Neural cell (in vitro differentiated cells): Measurements from ENCODE around the gene CREB1. TPM values are rescaled to one million over a fixed set of nuclear protein-coding genes. Genes with fewer than 3 reads are reported as not detected.
"Not testable (repeated sequence)": the region's sequence is repeated elsewhere in the genome, so short reads cannot be mapped to it uniquely, and the experiment has no call there.

Experiments used
- H2AFZ ChIP-seq: fragments of 200-600, 300-800 bp; sonication (generic), shearing (Covaris generic); 2 replicates; pipeline ENCODE4 v1.6.0; 2014; ENCODE audit warnings: low read depth, mild to moderate bottlenecking, antibody characterized with exemption, low read length, moderate library complexity
- H3F3A ChIP-seq: fragments of 200-600 bp; shearing (Covaris generic); 2 replicates; pipeline ENCODE4 v1.6.1; 2016; ENCODE audit warnings: mild to moderate bottlenecking, moderate library complexity, mixed read lengths, antibody characterized with exemption, low read length; ENCODE audit not compliant: insufficient read depth, poor library complexity, severe bottlenecking
- H3K27ac ChIP-seq: fragments of 200-600, 300-800 bp; sonication (generic), shearing (Covaris generic); 2 replicates; pipeline ENCODE4 v1.5.1; 2014; ENCODE audit warnings: mild to moderate bottlenecking, low read length, moderate library complexity
- H3K27me3 ChIP-seq: fragments of 300-800, 200-600 bp; sonication (generic), shearing (Covaris generic); 2 replicates; pipeline ENCODE4 v1.6.0; 2014; ENCODE audit warnings: mild to moderate bottlenecking, low read depth, low read length, moderate library complexity; ENCODE audit not compliant: insufficient read depth
- H3K36me3 ChIP-seq: fragments of 300-800, 200-600 bp; sonication (generic), shearing (Covaris generic); 2 replicates; pipeline ENCODE4 v1.5.1; 2014; ENCODE audit warnings: mild to moderate bottlenecking, antibody characterized with exemption, low read length, moderate library complexity; ENCODE audit not compliant: insufficient read depth
- H3K4me2 ChIP-seq: fragments of 300-800, 200-600 bp; sonication (generic), shearing (Covaris generic); 2 replicates; pipeline ENCODE4 v1.6.0; 2014; ENCODE audit warnings: mild to moderate bottlenecking, low read length
- H3K4me3 ChIP-seq: fragments of 300-800, 200-600 bp; sonication (generic), shearing (Covaris generic); 2 replicates; pipeline ENCODE4 v1.5.1; 2014; ENCODE audit warnings: mild to moderate bottlenecking, low read length, moderate library complexity
- H3K79me2 ChIP-seq: fragments of 200-600 bp; shearing (Covaris generic); replicated peaks from 2 replicates; pipeline ENCODE4 v1.6.0; 2014; ENCODE audit warnings: mild to moderate bottlenecking, low read length, moderate library complexity; ENCODE audit not compliant: insufficient read depth
- H3K9ac ChIP-seq: fragments of 300-800, 200-600 bp; sonication (generic), shearing (Covaris generic); 2 replicates; pipeline ENCODE4 v1.6.1; 2016; ENCODE audit warnings: mild to moderate bottlenecking, low read length, mixed read lengths
- H3K9me2 ChIP-seq: fragments of 200-600 bp; shearing (Covaris generic); 2 replicates; pipeline ENCODE4 v1.6.1; 2016; ENCODE audit warnings: mild to moderate bottlenecking, low read length, mixed read lengths; ENCODE audit not compliant: insufficient read depth
- H3K9me3 ChIP-seq: fragments of 200-600, 300-800 bp; sonication (generic), shearing (Covaris generic); 2 replicates; pipeline ENCODE4 v1.6.1; 2016; ENCODE audit warnings: mild to moderate bottlenecking, mixed run types, low read length, moderate library complexity, mixed read lengths
- H4K20me1 ChIP-seq: fragments of 200-600 bp; shearing (Covaris generic); 2 replicates; pipeline ENCODE4 v1.6.1; 2016; ENCODE audit warnings: mild to moderate bottlenecking, mixed run types; ENCODE audit not compliant: insufficient read depth
- EP300 ChIP-seq: fragments of 450-650 bp; conservative IDR thresholded peaks from 2 replicates; pipeline ENCODE4 v1.6.1; 2014; ENCODE audit warnings: antibody characterized with exemption, mild to moderate bottlenecking, moderate library complexity; ENCODE audit not compliant: poor library complexity, severe bottlenecking
- EZH2 ChIP-seq: fragments of 200-600, 300-800 bp; shearing (Covaris generic), sonication (generic); IDR thresholded peaks from 2 replicates; pipeline ENCODE4 v1.6.1; 2014; ENCODE audit warnings: antibody characterized with exemption, low read length, borderline replicate concordance, mild to moderate bottlenecking; ENCODE audit not compliant: insufficient read depth, poor library complexity, severe bottlenecking
- MXI1 ChIP-seq: fragments of 450-650 bp; conservative IDR thresholded peaks from 2 replicates; pipeline ENCODE4 v1.6.1; 2014; ENCODE audit warnings: antibody characterized with exemption, mild to moderate bottlenecking; ENCODE audit not compliant: poor library complexity, severe bottlenecking
- POLR2AphosphoS5 ChIP-seq: IDR thresholded peaks from 2 replicates; pipeline ENCODE4 v1.6.1; 2012
- RAD21 ChIP-seq: fragments of 450-650 bp; conservative IDR thresholded peaks from 2 replicates; pipeline ENCODE4 v1.6.1; 2014; ENCODE audit warnings: antibody characterized with exemption, mild to moderate bottlenecking, moderate library complexity
- SMC3 ChIP-seq: fragments of 450-650 bp; conservative IDR thresholded peaks from 2 replicates; pipeline ENCODE4 v1.6.1; 2014; ENCODE audit warnings: antibody characterized with exemption, mild to moderate bottlenecking, moderate library complexity; ENCODE audit not compliant: poor library complexity
- TAF1 ChIP-seq: IDR thresholded peaks from 2 replicates; pipeline ENCODE4 v1.6.1; 2012; ENCODE audit warnings: low read depth
- polyA plus RNA-seq: library from polyadenylated mRNA; depleted of rRNA; stranded (reverse); fragments of >200 nt; gene quantifications from 2 replicates; pipeline ENCODE4 v1.2.3, GENCODE V29; 2014
- TF ChIP-seq, protein P1 (sequence below): fragments of 450-650 bp; IDR thresholded peaks from 2 replicates; pipeline ENCODE4 v1.5.1; 2014; ENCODE audit warnings: antibody characterized with exemption, mild to moderate bottlenecking, moderate library complexity; ENCODE audit not compliant: poor library complexity, severe bottlenecking
- TF ChIP-seq, protein P2 (sequence below): IDR thresholded peaks from 2 replicates; pipeline ENCODE4 v1.6.1; 2012; ENCODE audit warnings: borderline replicate concordance

CREB1 gene
- polyA plus RNA-seq, 1 donor from 2014 or later, result 38.7 TPM

DNA sequence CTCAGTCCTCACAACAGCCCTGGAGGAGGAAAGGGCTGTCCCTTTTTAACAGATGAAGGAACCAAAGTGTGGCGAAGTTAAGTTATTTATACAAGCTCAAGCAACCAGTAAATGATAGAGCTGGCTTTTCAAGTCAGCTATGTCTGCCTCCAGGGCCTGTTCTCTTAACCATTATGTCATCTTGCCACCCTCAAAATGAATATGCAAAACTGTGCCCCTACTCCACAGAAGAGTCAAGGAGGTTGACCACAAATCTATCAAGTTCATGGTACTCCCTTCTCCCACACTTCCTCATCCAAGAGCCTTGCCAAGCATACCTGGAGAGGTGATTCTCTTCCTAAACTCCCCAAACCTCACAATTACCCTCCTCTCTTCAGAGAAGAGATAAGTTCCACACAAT lies 37.3 kb upstream of the CREB1 start:
- no peaks in the 10 kb centered on the region for H3K36me3 ChIP-seq
- H3K79me2 ChIP-seq, result no peaks in the 10 kb centered on the region
- no peaks in the 10 kb centered on the region for H4K20me1 ChIP-seq
- no peaks in the 10 kb centered on the region for H3K9me2 ChIP-seq
- H3K27ac ChIP-seq, result no peak overlapping the region
- H2AFZ ChIP-seq, result no peak overlapping the region
- H3K27me3 ChIP-seq, result no peaks in the 10 kb centered on the region
- TF ChIP-seq, protein P1, sequence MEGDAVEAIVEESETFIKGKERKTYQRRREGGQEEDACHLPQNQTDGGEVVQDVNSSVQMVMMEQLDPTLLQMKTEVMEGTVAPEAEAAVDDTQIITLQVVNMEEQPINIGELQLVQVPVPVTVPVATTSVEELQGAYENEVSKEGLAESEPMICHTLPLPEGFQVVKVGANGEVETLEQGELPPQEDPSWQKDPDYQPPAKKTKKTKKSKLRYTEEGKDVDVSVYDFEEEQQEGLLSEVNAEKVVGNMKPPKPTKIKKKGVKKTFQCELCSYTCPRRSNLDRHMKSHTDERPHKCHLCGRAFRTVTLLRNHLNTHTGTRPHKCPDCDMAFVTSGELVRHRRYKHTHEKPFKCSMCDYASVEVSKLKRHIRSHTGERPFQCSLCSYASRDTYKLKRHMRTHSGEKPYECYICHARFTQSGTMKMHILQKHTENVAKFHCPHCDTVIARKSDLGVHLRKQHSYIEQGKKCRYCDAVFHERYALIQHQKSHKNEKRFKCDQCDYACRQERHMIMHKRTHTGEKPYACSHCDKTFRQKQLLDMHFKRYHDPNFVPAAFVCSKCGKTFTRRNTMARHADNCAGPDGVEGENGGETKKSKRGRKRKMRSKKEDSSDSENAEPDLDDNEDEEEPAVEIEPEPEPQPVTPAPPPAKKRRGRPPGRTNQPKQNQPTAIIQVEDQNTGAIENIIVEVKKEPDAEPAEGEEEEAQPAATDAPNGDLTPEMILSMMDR, result no peak
- TF ChIP-seq, protein P2, sequence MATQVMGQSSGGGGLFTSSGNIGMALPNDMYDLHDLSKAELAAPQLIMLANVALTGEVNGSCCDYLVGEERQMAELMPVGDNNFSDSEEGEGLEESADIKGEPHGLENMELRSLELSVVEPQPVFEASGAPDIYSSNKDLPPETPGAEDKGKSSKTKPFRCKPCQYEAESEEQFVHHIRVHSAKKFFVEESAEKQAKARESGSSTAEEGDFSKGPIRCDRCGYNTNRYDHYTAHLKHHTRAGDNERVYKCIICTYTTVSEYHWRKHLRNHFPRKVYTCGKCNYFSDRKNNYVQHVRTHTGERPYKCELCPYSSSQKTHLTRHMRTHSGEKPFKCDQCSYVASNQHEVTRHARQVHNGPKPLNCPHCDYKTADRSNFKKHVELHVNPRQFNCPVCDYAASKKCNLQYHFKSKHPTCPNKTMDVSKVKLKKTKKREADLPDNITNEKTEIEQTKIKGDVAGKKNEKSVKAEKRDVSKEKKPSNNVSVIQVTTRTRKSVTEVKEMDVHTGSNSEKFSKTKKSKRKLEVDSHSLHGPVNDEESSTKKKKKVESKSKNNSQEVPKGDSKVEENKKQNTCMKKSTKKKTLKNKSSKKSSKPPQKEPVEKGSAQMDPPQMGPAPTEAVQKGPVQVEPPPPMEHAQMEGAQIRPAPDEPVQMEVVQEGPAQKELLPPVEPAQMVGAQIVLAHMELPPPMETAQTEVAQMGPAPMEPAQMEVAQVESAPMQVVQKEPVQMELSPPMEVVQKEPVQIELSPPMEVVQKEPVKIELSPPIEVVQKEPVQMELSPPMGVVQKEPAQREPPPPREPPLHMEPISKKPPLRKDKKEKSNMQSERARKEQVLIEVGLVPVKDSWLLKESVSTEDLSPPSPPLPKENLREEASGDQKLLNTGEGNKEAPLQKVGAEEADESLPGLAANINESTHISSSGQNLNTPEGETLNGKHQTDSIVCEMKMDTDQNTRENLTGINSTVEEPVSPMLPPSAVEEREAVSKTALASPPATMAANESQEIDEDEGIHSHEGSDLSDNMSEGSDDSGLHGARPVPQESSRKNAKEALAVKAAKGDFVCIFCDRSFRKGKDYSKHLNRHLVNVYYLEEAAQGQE, result no peak
- TF ChIP-seq MXI1 (no peak), EZH2 (no peak), EP300 (no peak), TAF1 (no peak), RAD21 (no peak), POLR2AphosphoS5 (no peak), SMC3 (no peak)
- H3K9ac ChIP-seq, result no peak overlapping the region
- no peak overlapping the region for H3K4me2 ChIP-seq
- no peak overlapping the region for H3K4me3 ChIP-seq
- no peaks in the 10 kb centered on the region for H3F3A ChIP-seq
- H3K9me3 ChIP-seq, result no peaks in the 10 kb centered on the region

DNA sequence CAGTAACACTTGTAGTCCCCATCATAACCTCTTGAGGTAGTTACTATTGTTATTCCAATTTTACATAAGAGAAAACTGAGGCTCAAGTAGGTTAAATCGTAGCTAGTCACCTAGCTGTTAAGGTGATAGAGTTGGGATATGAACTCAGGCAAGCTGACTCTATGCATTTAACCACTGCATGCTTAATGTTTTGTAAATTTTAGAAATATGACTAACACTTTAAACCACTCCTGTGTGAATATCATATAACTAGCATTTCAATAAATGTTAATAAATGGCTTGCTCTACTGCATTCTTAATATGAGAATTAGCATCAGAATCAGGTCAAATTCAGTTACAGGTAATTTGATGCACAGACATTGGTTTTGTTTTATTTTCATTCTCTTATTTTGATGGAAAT lies 35.6 kb upstream of the CREB1 start:
- Histone ChIP-seq H3F3A (no peaks in the 10 kb centered on the region), H3K27me3 (no peaks in the 10 kb centered on the region), H4K20me1 (no peaks in the 10 kb centered on the region), H3K27ac (no peak overlapping the region), H3K9me2 (no peaks in the 10 kb centered on the region), H3K79me2 (no peaks in the 10 kb centered on the region), H3K9ac (no peak overlapping the region), H3K4me2 (no peak overlapping the region), H2AFZ (no peak overlapping the region), H3K36me3 (no peaks in the 10 kb centered on the region), H3K9me3 (no peaks in the 10 kb centered on the region), H3K4me3 (no peak overlapping the region)
- TF ChIP-seq RAD21 (no peak), MXI1 (no peak), EP300 (no peak), SMC3 (no peak), EZH2 (no peak), TAF1 (no peak), POLR2AphosphoS5 (no peak)
- TF ChIP-seq, protein P2, result no peak
- TF ChIP-seq, protein P1, result no peak

DNA sequence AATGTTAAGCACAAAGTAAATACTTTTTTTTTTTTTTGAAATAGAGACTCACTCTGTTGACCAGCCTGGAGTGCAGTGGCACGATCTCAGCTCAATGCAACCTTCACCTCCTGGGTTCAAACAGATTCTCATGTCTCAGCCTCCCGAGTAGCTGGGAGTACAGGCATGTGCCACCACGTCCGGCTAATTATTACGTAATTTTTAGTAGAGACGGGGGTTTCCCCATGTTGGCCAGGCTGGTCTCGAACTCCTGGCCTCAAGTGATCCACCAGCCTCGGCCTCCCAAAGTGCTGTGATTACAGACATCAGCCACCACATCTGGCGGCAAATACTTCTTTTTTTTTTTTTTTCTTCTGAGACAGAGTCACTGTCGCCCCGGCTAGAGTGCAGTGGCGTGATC lies 32.8 kb upstream of the CREB1 start:
- not testable (repeated sequence) for H3K36me3 ChIP-seq, H3K9me3 ChIP-seq, H3K4me2 ChIP-seq, H3K9me2 ChIP-seq, H3K27me3 ChIP-seq, H3K4me3 ChIP-seq, H2AFZ ChIP-seq, H4K20me1 ChIP-seq, H3K27ac ChIP-seq, H3K9ac ChIP-seq, H3K79me2 ChIP-seq, H3F3A ChIP-seq
